NCI-H146 treated with DMSO at 0.1 percent for 48 hours (cell line): Measurements from ENCODE around the gene MAGEA10.
"Not testable (repeated sequence)": the region's sequence is repeated elsewhere in the genome, so short reads cannot be mapped to it uniquely, and the experiment has no call there.

ENCODE experiments used
- DNase-seq: peaks from one replicate; lab custom pipeline; 2025; ENCODE audit not compliant: unreplicated experiment; lab: John Stamatoyannopoulos, UW

MAGEA10 gene

DNA sequence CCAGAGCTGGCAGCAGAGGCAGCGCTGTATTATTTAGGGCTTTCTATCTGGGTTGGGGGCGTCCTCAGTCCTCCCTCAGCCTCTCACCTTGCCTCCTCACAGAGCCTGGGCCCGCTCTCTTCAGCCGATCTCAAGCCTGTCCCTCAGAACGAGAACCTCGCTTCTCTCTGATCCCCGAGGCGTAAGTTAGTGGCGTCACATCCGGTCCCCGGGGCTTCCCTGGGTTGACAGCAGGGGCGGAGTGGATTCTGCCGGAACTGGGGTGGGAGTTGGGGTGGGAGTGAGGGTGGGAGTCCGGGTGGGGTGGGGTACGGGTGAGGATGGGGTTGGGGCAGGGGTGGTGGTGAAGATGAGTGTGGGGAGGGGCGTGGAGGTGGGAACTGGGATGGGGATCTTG is at the start of gene MAGEA10:
MAGEA10 (minus strand) TSS at position 190 of the 397 bp plus-strand sequence. CDS start 2,957 bp downstream, outside the sequence.
- no peak for DNase-seq

DNA sequence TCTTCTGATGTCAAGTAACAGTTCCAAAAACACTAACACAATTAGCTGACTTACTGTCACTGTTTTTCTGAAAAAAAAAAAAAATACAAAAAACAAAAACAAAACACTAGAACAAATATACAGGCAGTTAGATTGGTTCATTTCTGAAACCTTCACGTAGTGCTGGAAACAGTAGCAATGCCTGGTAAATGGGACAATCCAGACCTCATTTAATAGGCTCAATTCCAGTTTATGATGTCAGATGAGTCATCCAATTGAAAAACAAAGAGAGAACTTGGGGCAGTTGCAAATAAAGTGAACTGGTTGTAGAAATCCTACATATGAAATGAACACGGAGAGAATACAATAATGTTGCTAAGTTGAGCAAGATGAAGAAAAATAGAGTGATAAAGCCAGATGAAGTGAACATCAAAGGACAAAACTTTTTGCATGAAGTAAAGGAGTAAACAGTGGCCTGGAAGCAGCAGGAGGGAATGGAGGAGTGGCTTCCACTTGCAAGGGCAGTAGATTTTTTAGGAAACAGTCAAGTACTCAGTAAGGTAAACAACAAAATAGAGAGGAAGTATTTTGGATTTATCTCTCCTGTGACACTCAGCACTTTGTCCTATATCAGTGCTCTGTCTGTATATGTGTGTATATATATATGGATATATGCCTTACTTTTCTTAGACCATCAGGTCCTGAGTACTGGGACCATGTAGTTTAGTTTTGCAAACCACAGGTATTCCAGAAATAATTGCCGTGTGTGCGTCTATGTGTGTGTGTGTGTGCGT is 39.3 kb upstream of the MAGEA10 start:
- DNase-seq, result no peak

DNA sequence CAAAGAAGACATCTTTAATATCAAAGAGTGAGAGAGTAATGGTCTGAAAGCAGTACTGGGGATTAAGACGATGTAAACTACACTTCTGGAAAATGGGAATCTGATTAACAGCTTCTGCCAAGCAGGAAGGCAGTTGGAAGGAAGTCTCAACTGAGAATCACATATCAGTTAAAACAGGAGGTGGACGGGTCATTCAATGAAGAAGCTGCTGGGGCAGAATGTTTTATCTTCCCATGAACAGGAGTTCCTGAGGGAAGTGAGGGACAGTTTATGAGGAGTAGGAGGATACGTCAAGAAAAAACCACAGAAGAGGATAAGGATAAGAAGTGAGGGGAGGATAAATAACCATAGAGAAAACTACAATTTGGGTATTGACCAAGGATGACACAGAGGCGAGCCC is 38.7 kb upstream of the MAGEA10 start:
- no peak for DNase-seq

DNA sequence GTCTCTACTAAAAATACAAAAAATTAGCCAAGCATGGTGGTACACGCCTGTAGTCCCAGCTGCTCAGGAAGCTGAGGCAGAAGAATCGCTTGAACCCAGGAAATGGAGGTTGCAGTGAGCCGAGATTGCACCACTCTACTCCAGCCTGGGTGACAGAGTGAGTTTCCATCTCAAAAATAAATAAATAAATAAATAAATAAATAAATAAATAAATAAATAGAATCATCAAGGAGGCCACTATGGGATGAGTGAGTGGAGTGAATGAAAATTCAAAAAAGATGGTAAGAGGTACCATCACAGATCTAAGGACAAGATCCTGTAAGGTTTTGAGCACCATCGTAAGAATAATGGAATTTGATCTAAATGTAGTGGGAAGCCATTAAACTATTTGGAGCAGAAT is 37.5 kb upstream of the MAGEA10 start:
- not testable (repeated sequence) for DNase-seq

DNA sequence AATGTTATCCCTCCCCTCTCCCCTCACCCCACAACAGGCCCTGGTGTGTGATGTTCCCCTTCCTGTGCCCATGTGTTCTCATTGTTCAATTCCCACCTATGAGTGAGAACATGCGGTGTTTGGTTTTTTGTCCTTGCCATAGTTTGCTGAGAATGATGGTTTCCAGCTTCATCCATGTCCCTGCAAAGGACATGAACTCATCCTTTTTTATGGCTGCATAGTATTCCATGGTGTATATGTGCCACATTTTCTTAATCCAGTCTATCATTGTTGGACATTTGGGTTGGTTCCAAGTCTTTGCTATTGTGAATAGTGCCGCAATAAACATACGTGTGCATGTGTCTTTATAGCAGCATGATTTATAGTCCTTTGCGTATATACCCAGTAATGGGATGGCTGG is 35.5 kb upstream of the MAGEA10 start:
- DNase-seq, result not testable (repeated sequence)

DNA sequence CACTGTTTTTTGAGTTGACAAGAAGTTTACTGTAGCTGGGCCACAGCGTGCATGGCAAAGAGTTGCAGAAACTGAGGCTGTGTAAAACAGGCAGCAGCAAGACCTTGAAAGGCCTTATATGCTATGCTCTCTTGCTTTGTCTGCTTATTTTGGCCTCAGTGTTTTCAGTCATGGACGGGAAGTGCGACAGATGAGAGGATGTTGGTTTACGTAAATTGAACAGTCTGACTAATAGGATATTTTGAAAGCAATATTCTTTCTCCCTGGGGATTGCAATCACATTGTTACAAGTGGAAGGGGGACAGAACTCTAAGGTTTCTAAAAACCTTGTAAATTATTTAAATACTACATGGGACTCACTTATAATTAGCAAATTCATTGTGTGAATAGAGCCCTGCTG is 32.2 kb upstream of the MAGEA10 start:
- no peak for DNase-seq

DNA sequence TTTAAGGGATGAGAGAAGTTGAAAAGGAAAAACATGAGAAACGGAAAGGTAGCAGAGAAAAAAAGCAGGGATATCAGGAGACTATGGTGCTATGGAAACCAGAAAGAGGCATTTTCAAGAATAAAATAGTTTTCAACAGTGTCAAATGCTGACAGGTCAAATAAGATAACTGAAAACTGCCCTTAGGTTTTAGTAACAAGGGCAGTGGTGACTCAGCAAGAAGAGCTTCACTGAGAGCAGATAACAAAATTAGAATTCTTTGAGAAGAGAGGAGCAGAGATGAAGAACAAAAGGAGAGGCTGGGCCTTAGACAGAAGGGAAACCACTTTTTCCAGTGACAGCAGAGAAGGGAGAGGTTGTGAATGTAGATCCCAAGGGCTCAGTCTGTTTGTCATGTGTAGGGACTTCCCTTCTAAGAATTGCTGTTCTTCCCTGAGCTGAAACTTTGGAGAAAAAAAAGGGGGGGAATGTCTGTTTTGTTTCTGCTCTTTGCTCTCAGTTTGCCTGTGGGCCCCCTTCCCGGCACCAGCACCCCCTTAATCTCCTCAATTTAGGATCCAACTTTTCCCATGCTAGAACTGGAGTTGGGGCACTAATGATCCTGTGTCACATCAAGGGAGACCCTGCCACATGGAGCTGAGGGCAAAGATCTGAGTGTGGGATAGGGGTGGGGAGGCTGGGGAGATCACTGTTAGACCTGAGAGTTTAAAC is 26.8 kb upstream of the MAGEA10 start:
- DNase-seq, result no peak

DNA sequence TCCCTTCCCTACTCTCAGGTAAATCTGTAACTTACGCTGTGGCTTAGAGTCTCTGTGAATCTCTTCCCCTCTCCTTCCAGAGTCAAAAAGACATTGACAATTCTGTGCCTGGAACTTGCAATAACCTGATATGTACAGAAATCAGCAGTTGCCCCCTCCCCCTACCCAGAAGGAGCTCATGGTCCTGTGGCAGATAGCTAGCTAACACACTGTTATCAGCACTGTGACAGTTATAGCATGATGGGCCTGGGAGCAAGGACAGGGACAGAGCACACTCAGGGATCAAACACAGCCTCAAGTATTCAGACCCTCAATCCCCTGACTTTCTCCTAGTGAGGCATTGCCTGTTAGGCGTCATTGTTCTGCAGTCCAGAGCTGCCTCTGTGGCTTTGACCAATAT is 18.7 kb upstream of the MAGEA10 start:
- DNase-seq, result no peak

DNA sequence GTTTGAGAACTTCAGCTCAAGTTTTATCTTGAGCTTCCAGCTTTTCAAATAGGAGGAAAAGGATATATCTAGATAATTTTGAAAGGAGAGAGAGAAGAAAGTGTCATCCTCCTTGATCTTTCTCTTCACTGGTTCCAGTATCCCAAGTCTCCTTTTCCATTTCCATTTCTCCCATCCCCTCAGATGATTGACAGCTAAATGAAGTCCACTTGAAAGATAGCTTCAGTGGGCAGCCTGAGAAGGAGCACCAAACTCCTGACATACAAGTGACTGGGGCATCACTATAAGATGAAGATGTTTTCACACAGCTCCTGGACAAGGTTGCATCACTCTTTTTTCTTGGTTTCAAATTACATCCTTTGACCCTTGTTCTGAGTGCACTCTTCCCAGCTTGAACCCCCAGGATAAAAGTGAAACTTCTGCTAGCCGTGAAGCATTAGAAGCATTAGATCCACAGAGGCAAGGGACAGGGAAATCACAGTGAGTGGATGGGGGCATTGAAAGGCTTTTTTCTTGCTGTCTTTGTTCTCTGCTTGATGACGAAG is 17.5 kb upstream of the MAGEA10 start:
- DNase-seq, result no peak

DNA sequence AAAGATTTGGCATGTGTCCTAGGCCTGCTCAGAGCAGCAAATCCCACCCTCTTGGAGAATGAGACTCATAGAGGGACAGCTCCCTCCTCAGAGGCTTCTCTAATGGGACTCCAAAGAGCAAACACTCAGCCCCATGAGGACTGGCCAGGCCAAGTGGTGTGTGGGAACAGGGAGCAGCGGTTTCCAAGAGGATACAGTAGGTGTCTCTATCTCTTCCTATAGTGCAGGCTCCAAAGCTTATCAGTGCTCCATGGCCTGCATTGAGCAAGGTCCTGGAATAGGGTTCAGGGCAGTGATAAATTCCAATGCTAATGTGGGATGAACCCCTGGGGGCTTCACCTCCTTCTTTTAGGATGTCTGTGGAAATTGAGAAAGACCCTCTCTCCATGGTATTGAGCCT is 15.7 kb upstream of the MAGEA10 start:
- no peak for DNase-seq

DNA sequence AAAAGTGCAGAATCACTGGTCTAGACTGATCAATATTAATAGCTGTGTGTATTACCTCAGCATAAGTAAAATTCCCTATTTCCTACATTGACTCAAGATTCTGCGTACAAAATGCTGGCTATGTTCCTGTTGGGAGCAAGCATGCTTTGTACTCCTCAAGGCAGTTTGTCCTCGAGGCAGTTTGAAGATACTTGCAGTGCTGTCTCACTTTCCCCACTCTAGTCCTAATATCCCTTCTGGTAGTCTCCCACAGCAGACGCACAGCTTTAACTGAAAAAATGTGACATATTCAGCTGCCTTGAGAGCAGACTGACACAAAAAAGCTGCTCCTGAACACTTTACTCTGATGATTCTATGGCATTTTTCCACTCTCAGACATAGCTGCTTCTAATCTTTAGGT is 12.9 kb upstream of the MAGEA10 start:
- DNase-seq, result no peak

DNA sequence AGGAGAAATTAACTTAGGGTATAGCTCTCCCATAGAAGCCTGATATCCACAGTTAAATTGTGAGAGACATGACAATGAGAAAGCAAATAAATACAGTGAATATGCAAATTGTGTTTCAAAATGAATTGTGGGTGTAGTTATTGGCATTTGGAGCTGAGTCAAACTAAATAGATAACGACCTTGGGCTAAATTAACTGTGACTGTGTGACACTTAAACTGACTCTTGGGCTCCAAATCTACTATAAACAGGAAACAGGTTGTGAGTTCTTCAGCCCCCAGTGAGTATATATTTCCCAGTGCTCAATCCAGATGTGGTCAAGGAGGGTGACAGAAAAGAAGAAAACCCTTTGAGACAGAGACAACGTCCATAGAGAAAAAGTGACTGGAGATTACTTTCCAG is 11.3 kb upstream of the MAGEA10 start:
- no peak for DNase-seq

DNA sequence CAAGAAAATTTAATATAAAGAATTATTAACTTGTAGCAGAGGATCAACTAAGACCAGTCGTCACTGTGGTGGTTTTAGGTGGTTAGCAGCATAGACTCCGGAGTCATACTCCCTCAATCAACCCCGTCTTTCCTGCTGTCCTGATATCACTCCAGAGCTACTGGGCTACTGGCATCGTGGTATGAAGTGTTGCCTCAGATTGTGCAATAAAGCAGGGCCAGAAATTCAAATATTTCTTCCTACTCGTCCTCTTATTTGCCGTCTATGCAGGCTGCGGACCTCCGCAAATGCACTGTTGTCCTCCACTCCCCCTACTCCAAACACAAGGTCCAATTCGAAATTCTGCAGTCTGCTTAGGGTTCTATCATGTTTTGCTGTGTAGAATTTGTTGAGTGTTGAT is 1.2 kb upstream of the MAGEA10 start:
- no peak for DNase-seq

DNA sequence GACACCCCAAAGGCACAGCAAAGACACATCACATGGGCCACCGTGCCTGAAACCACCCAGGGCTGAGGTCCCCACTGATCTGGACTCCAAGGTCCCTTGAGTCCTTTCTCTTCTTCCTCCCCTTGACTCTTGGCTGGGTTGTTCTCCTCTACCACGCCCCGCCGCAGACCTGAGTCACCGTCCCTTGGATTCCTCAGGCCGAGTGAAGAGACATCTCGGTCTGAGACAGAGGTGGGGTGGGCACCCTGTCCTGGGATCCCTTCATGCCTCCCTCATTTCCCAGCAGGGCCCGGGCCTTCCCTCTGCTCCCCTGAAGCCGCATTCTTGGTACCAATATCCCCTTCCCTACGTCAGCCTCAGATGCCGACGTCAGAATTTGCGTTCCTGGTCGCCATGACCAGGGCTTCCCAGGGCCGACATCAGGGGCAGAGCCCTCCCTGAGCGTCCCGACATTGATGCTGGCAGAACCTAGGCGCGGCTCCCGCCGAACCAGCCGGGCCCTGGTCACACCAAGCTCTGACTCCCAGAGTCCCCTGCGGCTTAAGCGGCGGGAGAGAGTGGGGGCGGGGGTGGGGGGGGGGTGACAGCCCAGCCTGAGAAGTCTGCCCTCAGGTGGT is 498 bp downstream of the MAGEA10 start:
- DNase-seq, result no peak

DNA sequence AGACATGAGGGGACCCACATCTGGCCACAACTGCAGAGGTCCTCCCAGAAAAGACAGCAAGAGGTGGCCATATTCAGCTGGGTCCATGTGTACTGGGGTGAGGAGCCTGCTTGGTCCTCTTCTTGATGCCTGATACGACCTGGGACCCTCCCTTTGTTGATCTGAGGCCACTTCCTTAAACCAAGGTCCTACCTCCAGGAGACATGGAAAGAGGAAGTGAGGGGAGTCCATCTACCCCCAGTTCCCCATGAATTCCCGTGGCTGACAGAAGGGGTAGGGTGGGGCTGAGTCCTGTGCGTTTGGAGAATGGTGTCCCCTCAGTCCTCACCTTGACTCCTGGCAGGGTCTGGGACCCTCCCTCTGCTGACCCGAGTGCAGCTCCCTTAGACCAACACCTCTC is 2.1 kb downstream of the MAGEA10 start:
- no peak for DNase-seq

DNA sequence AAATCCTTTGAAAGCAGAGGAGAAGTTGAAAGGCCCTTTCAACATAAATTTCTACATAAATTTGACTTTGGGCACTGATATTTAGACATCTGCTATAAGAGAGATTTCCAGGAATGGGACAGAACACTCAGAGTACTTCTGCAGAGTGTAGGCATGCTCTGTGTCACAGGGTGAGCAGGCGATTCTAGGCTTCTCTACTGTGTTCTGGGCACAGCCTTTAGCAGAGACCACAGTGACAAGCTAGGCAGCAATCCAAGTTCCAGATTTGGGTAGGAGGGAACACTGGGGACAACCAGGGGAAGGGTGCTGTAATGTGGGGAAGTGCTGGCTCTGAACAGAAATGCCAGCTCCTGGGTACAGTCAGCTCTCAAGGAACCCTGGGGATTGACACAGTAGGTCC is 6.9 kb downstream of the MAGEA10 start:
- DNase-seq, result no peak

DNA sequence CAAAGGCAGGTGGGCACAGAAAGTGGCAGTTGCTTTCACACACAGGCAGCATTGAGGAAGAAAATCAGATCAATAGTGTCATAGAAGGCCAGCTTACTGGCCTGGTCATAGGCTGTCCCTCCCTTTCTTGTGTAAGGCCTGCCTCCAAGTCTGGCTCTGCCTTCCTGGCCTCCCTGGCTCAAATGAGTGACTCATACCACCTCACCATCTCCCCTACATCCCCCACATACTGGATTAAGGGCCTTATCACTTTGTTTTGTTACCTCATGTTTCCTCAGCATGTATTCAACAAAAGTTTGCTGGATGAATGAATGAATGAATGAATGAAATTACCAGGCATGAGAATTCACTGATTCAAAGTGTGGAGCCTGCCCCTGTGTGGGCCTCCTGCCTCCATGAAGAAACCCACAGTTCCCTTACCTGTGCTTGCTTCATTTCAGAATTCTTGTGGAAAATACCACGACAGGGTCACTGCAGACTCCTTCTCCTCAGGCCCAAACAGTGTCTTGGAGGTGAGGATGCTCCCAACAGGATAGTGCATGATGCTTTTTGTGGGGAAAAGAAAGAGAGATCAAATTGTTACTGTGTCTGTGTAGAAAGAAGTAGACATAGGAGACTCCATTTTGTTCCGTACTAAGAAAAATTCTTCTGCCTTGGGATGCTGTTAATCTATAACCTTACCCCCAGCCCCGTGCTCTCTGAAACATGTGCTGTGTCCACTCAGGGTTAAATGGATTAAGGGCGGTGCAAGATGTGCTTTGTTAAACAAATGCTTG is 9.1 kb downstream of the MAGEA10 start:
- not testable (repeated sequence) for DNase-seq

DNA sequence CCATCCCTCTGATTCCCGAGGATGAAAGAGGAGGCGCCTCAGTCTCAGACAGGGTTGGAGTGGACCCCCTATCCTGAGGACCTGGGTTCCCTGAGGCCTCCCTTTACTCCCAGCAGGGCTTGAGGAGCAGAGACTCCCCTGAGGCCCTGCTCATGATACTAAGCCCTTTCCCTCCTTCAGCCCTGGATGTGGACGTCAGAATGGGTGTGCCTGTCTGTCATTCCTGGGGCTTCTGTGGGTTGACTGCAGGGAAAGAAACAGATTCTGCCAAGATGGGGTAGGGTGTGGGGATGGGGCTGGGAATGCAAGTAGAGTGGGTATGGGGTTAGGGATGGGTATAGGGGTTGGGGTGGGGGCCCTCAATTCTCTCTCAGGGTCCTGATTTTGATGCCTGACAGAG is 21.1 kb downstream of the MAGEA10 start:
- DNase-seq, result no peak

DNA sequence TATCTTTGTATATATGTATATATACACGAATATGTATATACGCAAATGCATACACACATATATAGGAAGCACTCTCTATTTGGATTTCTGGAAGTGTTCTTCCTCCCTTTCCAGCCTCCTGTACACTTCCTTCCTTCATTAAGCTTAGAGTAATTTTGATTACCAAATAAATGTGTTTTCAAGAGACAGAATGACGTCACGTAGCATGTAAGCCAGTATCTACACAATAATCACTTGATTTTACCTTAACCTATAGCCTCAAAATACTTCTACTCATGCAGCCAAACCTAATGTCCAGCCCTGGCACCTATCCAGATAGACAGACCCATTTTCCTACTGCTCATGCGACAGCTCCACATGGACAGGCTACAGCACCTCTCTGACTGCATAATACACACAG is 29.9 kb downstream of the MAGEA10 start:
- no peak for DNase-seq

DNA sequence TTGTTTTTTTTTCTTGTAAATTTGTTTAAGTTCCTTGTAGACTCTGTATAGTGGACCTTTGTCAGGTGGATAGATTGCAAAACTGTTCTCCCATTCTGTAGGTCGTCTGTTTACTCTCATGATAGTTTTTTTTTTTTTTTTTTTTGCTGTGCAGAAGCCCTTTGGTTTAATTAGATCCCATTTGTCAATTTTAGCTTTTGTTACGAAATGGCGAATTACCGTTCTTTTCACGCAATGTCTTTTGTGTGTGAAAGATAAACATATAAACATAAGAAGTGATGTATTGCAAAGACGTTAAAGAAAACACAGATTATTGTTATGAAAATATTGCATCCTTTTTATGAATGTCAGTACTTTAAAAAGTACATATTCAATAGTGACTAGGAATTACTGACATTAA is 34.5 kb downstream of the MAGEA10 start:
- no peak for DNase-seq

DNA sequence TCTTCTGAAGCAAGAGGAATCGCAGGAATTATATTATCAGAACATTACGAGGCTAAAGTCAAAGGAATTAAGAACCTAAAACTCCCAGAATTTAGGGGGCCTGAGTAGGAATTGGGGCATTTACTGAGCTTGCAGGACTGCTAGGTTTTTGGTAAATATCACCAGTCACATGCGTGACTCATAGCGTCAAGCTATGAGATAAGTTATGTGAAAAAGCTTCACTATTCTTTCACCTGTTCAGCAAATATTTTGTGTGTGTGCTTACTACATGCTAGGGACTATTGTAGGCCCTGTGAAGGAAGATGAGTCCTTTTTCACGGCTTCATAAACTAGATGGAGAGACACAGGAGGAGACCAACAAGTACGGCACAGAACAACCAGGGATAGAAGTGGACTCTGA is 52.2 kb downstream of the MAGEA10 start:
- DNase-seq, result no peak
